Colonic mucosa (tissue), 4 donors: ENCODE measurements around the gene SH3TC1. TPM values are rescaled to one million over a fixed set of nuclear protein-coding genes. Genes with fewer than 3 reads are reported as not detected.

Experiments used
- DNase-seq: peaks from one replicate; pipeline ENCODE4 v3.0.0-alpha.2; 2020
- H3K27ac ChIP-seq: fragments of 200-600 bp; one replicate; pipeline ENCODE4 v1.8.0; 2021
- H3K27me3 ChIP-seq: fragments of 200-600 bp; one replicate; pipeline ENCODE4 v1.8.0; 2021
- H3K36me3 ChIP-seq: fragments of 200-600 bp; one replicate; pipeline ENCODE4 v1.8.0; 2021
- H3K4me1 ChIP-seq: fragments of 200-600 bp; one replicate; pipeline ENCODE4 v1.8.0; 2021; ENCODE audit warnings: mild to moderate bottlenecking
- H3K4me3 ChIP-seq: fragments of 200-600 bp; one replicate; pipeline ENCODE4 v1.8.0; 2021
- H3K9ac ChIP-seq, 2 donors: one replicate each; pipeline ENCODE4 v1.7.0; 2013; ENCODE audit warnings: control low read depth in 2 of 2, low read depth in 2 of 2, low read length in 2 of 2
- H3K9me3 ChIP-seq: fragments of 200-600 bp; one replicate; pipeline ENCODE4 v1.8.0; 2021
- CTCF ChIP-seq: fragments of 200-600 bp; IDR thresholded peaks from one replicate; pipeline ENCODE4 v1.8.0; 2022; ENCODE audit warnings: antibody characterized with exemption, mild to moderate bottlenecking
- intact Hi-C: fragments of 100-400 bp; cut with DNase I; formaldehyde crosslinking; loops from one replicate; pipeline ENCODE4 v1.14.1; 2022
- total RNA-seq, 2 donors: library from RNA; stranded (reverse); fragmentation: NEBNext Ultra II Directional in 1 of 2; extraction: Animal tissue kit (Norgen Biotek cat#: 25700) in 1 of 2; gene quantifications; one replicate each; pipeline ENCODE4 v1.2.1, GENCODE V29; 2021
- donor health status: healthy.
- donor health status: DM: no; HTN: no; CAD: no.
- donor health status: DM: no; HTN: no; CAD: no.

The SH3TC1 gene
- total RNA-seq, 2 donors from 2014 or later, result 10.8 to 22.5 TPM

GRCh38 chr4:8235224-8235623, 36.1 kb downstream of the SH3TC1 start:
- Histone ChIP-seq H3K4me1 (no peaks in the 10 kb centered on the region), H3K9ac (no peak overlapping the region), H3K27me3 (no peaks in the 10 kb centered on the region), H3K36me3 (no peaks in the 10 kb centered on the region), H3K9me3 (no peaks in the 10 kb centered on the region), H3K27ac (no peak overlapping the region), H3K4me3 (no peak overlapping the region)
- no peak for TF ChIP-seq CTCF
- intact Hi-C loops, result no loop called here
- DNase-seq, result no peak

- Histone ChIP-seq H3K9me3 (no peaks in the 10 kb centered on the region), H3K27me3 (no peaks in the 10 kb centered on the region), H3K27ac (no peak overlapping the region), H3K4me1 (no peaks in the 10 kb centered on the region), H3K9ac (no peak overlapping the region), H3K36me3 (no peaks in the 10 kb centered on the region), H3K4me3 (no peak overlapping the region)
- no peak for DNase-seq
- no peak for TF ChIP-seq CTCF
- intact Hi-C loops, result no loop called here
Measured at GRCh38 chr4:8235686-8236085, 36.6 kb downstream of the SH3TC1 start.

- Histone ChIP-seq H3K9ac (no peak overlapping the region), H3K27me3 (no peaks in the 10 kb centered on the region), H3K36me3 (no peaks in the 10 kb centered on the region), H3K9me3 (no peaks in the 10 kb centered on the region), H3K27ac (no peak overlapping the region), H3K4me3 (no peak overlapping the region), H3K4me1 (no peaks in the 10 kb centered on the region)
- peak; percentile 26 for TF ChIP-seq CTCF
- intact Hi-C loops, result no loop called here
- no peak for DNase-seq
Measured at GRCh38 chr4:8236106-8236919, 37.2 kb downstream of the SH3TC1 start.

GRCh38 chr4:8236920-8237195, 37.8 kb downstream of the SH3TC1 start:
- no peak overlapping the region for H3K4me3 ChIP-seq
- intact Hi-C loops, result no loop called here
- H3K27me3 ChIP-seq, result no peaks in the 10 kb centered on the region
- H3K9ac ChIP-seq, result no peak overlapping the region
- no peak overlapping the region for H3K27ac ChIP-seq
- no peak for DNase-seq
- H3K4me1 ChIP-seq, result no peaks in the 10 kb centered on the region
- no peak for TF ChIP-seq CTCF
- H3K9me3 ChIP-seq, result no peaks in the 10 kb centered on the region
- H3K36me3 ChIP-seq, result no peaks in the 10 kb centered on the region

- Histone ChIP-seq H3K4me1 (no peaks in the 10 kb centered on the region), H3K27ac (no peak overlapping the region), H3K36me3 (no peaks in the 10 kb centered on the region), H3K9me3 (no peaks in the 10 kb centered on the region), H3K4me3 (no peak overlapping the region), H3K9ac (no peak overlapping the region), H3K27me3 (no peaks in the 10 kb centered on the region)
- TF ChIP-seq CTCF, result no peak
- intact Hi-C loops, result no loop called here
- DNase-seq, result no peak
Measured at GRCh38 chr4:8237256-8237989, 38.3 kb downstream of the SH3TC1 start.
